Muscle layer of duodenum (tissue), 2 donors: ENCODE measurements around the gene ABLIM1.

Experiments
- H3K27ac ChIP-seq: one replicate; pipeline ENCODE4 v1.7.0; 2013; ENCODE audit warnings: mild to moderate bottlenecking, low read length
- H3K27me3 ChIP-seq: one replicate; pipeline ENCODE4 v1.7.0; 2013; ENCODE audit warnings: low read depth, mild to moderate bottlenecking, control low read depth, low read length
- H3K36me3 ChIP-seq, 2 donors: one replicate each; pipeline ENCODE4 v1.7.0; 2013; ENCODE audit warnings: low read length in 2 of 2, control low read depth in 1 of 2, mild to moderate bottlenecking in 1 of 2; ENCODE audit not compliant: insufficient read depth in 2 of 2, control insufficient read depth in 1 of 2
- H3K4me1 ChIP-seq, 2 donors: one replicate each; pipeline ENCODE4 v1.7.0; 2013; ENCODE audit warnings: low read length in 2 of 2, mild to moderate bottlenecking in 2 of 2, control low read depth in 1 of 2, moderate library complexity in 1 of 2; ENCODE audit not compliant: insufficient read depth in 2 of 2, control insufficient read depth in 1 of 2
- H3K4me3 ChIP-seq, 2 donors: one replicate each; pipeline ENCODE4 v1.7.0; 2013; ENCODE audit warnings: low read length in 2 of 2, low read depth in 1 of 2, mild to moderate bottlenecking in 1 of 2
- H3K9me3 ChIP-seq, 2 donors: one replicate each; pipeline ENCODE4 v1.7.0; 2013; ENCODE audit warnings: low read length in 2 of 2, control low read depth in 1 of 2, mild to moderate bottlenecking in 1 of 2; ENCODE audit not compliant: control insufficient read depth in 1 of 2
- donor health status: healthy.

Gene ABLIM1

DNA sequence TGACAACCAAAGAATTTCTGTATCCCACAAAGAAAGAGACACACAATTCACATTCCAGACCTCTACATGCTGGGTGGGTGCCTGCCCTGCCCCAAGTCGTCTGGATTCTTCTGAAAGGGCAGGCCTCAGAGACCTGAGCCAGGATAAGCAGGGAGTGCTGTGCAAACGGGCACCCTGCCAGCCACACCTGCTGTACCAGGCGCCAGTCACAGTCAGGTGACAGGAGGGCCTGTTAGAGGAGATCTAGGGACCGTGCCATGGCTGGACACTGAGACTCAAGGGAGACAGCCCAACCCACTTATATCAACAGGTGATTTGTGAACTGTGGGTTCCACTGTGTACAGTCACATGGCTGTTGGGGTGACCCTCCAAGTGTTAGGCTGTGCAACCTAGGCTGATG is 150.6 kb downstream of the ABLIM1 start:
- H3K4me3 ChIP-seq: no peak overlapping the region
- H3K4me1 ChIP-seq: peaks cover 17 to 23% of the 10 kb centered on the region in 2 donors
- no peaks in the 10 kb centered on the region for H3K9me3 ChIP-seq
- peak overlapping the region; percentile 64 for H3K27ac ChIP-seq
- no peaks in the 10 kb centered on the region for H3K36me3 ChIP-seq
- H3K27me3 ChIP-seq: no peaks in the 10 kb centered on the region

- Histone ChIP-seq H3K27me3 (no peaks in the 10 kb centered on the region), H3K36me3 (no peaks in the 10 kb centered on the region), H3K27ac (peak overlapping the region; percentile 64), H3K4me1 (peaks cover 17 to 23% of the 10 kb centered on the region in 2 donors), H3K9me3 (no peaks in the 10 kb centered on the region), H3K4me3 (no peak overlapping the region)
These were observed 151.1 kb downstream of the ABLIM1 start for GRCh38 chr10:114506871-114507385.

DNA sequence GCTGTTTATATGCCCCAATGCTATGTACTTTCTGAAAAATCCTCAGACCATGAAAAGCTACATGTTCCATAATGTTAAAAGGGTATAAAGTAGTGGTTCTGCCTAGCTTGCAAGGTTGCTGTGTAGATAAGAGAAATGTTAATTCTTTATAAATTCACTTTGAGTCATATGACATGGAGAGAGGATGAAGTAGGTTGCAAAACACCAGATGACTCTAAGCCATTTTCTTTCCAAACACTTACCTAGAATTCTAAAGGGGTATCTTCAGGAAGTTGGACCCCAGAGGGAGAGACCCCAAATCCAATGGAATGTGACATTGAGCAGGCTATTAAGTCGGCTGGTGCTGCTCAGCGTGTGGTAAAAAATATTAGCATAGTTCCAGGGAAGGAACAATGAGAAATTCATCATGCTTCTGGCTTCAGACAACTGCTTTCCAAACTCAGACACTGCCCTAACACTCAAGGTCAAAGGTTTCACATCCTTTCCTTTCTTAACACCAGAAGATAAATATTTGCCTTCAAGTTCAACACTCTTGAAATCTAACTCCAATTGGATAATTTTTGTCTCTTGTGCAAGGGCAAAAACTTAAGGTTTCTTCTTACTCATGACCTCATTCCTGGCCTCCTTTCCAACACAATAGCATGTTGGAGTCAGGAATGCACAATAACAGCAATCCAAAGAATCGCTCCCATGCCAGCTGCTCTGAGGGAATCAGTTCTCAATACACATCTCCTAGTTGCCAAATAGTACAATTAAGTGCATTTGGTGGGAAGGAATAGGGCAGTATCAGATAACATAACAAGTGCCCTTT is 153.1 kb downstream of the ABLIM1 start:
- no peaks in the 10 kb centered on the region for H3K27me3 ChIP-seq
- no peaks in the 10 kb centered on the region for H3K9me3 ChIP-seq
- H3K4me1 ChIP-seq: peaks cover 17 to 23% of the 10 kb centered on the region in 2 donors
- H3K36me3 ChIP-seq: no peaks in the 10 kb centered on the region
- peak overlapping the region; percentile 40 for H3K27ac ChIP-seq
- H3K4me3 ChIP-seq: no peak overlapping the region

DNA sequence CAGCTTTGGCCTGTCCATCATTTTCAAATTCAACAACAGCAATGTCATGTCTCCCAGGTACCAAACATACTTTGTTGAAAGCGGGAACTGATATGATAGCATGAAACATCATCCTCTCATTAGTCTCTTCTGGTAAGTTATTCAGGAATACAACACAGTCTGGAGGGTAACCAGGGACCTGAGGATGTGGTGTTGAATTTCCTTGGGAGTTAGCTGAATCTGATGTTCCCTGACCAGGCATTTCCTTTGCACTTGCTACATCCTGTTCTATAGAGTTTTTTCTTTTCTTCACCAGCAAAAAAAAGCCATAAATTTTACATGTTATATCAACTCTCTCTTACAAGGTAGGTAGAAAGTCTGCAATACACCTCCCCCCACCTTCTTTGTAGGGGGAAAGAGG is 156.0 kb downstream of the ABLIM1 start:
- Histone ChIP-seq H3K9me3 (no peaks in the 10 kb centered on the region), H3K4me1 (peaks cover 13 to 17% of the 10 kb centered on the region in 2 donors), H3K27me3 (no peaks in the 10 kb centered on the region), H3K4me3 (no peak overlapping the region), H3K27ac (no peak overlapping the region), H3K36me3 (no peaks in the 10 kb centered on the region)

- Histone ChIP-seq H3K27me3 (no peaks in the 10 kb centered on the region), H3K4me3 (no peak overlapping the region), H3K36me3 (no peaks in the 10 kb centered on the region), H3K9me3 (no peaks in the 10 kb centered on the region), H3K4me1 (peaks cover 13 to 17% of the 10 kb centered on the region in 2 donors), H3K27ac (no peak overlapping the region)
These were observed 156.4 kb downstream of the ABLIM1 start for GRCh38 chr10:114501650-114502049.

DNA sequence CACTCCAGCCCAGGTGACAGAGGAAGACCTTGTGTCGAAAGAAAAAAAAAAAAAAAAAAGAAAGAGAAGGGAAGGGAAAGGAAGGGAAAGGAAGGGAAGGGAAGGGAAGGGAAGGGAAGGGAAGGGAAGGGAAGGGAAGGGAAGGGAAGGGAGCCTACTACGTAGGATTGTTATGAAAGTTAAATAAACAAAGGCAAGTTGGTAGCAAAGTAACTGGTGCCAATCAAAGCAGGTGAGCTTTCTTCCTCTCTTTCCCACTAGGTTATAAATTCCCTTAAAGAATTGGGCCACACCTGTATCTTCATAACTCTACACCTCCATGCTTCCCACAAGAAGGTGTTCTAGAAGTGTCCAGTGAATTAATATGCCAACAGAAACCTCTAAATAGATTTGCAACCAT is 157.4 kb downstream of the ABLIM1 start:
- Histone ChIP-seq H3K4me1 (peaks cover 10 to 13% of the 10 kb centered on the region in 2 donors), H3K4me3 (no peak overlapping the region), H3K36me3 (no peaks in the 10 kb centered on the region), H3K27ac (peak overlapping the region; percentile 36), H3K27me3 (no peaks in the 10 kb centered on the region), H3K9me3 (no peaks in the 10 kb centered on the region)

DNA sequence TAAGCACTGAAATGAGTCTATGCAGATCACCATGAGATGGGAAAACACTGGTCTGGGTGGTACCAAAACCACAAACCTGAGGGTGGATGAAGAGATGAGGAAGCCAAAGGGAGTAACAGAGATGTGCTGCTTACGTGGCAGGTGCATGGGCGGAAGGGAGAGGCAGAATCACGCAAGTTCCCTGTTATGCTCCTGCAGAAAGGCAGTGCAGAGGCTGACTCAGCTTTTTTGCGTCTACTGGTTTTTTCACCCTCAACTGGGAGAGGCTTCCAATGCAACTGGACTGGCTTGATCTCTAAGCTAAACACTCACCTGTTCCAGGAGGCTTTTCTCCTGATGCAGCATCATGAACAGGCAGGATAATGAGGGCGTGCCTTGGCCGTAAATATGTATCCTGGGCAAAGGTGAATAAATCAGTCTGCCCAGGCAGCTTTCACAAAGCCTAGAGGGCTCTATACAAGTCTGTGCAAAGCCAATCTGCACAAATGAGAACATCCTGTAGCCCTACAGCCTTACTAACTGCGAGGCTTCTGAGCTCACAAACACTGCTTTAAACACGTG is 158.4 kb downstream of the ABLIM1 start:
- H3K4me3 ChIP-seq: no peak overlapping the region
- peaks cover 0 to 3% of the 10 kb centered on the region in 2 donors for H3K36me3 ChIP-seq
- H3K27ac ChIP-seq: peak overlapping the region; percentile 71
- H3K9me3 ChIP-seq: no peaks in the 10 kb centered on the region
- peaks cover 4 to 5% of the 10 kb centered on the region in 2 donors for H3K4me1 ChIP-seq
- no peaks in the 10 kb centered on the region for H3K27me3 ChIP-seq

GRCh38 chr10:114499116-114499515 is 159.0 kb downstream of the ABLIM1 start:
- H3K27me3 ChIP-seq: no peaks in the 10 kb centered on the region
- peak overlapping the region; percentile 71 for H3K27ac ChIP-seq
- H3K4me1 ChIP-seq: no peaks in the 10 kb centered on the region
- no peak overlapping the region for H3K4me3 ChIP-seq
- H3K9me3 ChIP-seq: no peaks in the 10 kb centered on the region
- peaks cover 0 to 3% of the 10 kb centered on the region in 2 donors for H3K36me3 ChIP-seq

GRCh38 chr10:114498413-114499111 is 159.5 kb downstream of the ABLIM1 start:
- Histone ChIP-seq H3K9me3 (no peaks in the 10 kb centered on the region), H3K4me3 (no peak overlapping the region), H3K36me3 (peaks cover 0 to 3% of the 10 kb centered on the region in 2 donors), H3K27ac (peak overlapping the region; percentile 71), H3K27me3 (no peaks in the 10 kb centered on the region), H3K4me1 (no peaks in the 10 kb centered on the region)

DNA sequence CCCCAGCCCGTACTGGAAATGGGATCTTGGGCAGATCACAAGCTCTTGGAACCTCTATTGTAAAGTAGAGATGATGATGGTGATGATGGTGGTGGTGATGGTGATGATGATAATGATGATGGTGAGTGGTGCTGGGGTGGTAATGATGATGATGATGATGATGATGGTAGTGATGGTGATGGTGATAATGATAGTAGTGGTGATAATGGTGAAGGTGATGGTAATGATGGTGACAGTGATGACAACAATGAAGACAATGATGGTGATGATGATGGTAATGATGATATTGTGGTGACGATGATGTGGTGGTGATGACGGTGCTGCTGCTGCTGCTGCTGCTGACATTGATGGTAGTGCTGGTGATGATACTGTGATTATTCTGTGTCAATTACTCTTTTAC is 162.8 kb downstream of the ABLIM1 start:
- H3K4me3 ChIP-seq: no peak overlapping the region
- peaks cover 0 to 8% of the 10 kb centered on the region in 2 donors for H3K4me1 ChIP-seq
- peaks cover 0 to 3% of the 10 kb centered on the region in 2 donors for H3K36me3 ChIP-seq
- no peaks in the 10 kb centered on the region for H3K9me3 ChIP-seq
- H3K27me3 ChIP-seq: no peaks in the 10 kb centered on the region
- no peak overlapping the region for H3K27ac ChIP-seq

- Histone ChIP-seq H3K4me3 (no peak overlapping the region), H3K4me1 (peaks cover 0 to 13% of the 10 kb centered on the region in 2 donors), H3K9me3 (no peaks in the 10 kb centered on the region), H3K27me3 (no peaks in the 10 kb centered on the region), H3K27ac (no peak overlapping the region), H3K36me3 (peaks cover 0 to 7% of the 10 kb centered on the region in 2 donors)
These were observed 165.6 kb downstream of the ABLIM1 start for GRCh38 chr10:114492351-114493037.
